ENCODE measurements around the gene ADAR. TPM values are rescaled to one million over a fixed set of nuclear protein-coding genes. Genes with fewer than 3 reads are reported as not detected.
A peak's percentile ranks its signal among the peaks of the same experiment; 100 is the strongest.

The ADAR gene
- total RNA-seq, 4 donors from 2014 or later = 81.5 to 140 (median 110) TPM

DNA sequence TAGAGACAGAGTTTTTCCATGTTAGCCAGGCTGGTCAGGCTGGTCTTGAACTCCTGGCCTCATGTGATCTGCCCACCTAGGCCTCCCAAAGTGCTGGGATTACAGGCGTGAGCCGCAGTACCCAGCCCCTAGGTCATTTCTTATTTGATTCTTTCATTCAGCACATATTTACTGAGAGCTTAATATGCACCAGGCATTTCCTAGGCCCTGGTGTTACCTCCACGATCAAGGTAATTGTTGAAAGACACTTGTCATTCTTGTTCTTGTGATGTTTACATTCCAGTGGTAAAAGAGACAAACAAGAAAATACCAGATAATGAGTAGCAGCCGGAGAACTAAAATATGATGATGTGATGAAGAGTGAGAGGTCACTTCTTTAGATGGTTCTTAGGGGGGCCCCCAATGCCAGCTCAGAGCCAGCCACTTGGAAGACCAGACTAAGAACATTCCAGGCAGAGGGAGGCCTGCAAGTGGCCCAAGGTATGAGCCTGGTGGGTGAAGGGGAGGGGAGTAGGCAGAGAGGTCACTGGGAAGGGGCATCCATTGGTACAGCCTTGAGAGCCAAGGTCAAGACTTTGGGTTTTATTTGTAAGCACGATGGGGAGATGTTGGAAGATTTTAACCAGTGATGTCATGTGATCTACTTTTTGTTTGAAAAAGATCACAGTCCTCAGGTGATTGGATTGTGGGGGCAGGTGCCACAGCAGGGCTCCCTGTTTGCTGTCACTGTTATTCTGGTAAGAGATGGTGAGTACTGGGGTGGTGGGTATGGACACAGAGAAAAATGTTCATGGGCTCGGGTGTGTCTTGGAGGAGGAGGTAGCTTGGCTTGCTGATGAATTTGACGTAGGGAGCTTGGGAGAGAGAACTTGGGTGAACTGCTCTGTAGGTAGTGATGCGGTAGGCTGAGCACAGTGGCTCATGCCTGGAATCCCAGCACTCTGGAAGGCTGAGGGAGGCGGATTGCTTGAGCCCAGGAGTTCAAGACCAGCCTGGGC lies 68.2 kb downstream of the ADAR start:
- H3K4me3 ChIP-seq = no peak overlapping the region
- no peaks in the 10 kb centered on the region for H3K9me3 ChIP-seq
- no peaks in the 10 kb centered on the region for H3K4me1 ChIP-seq
- DNase-seq = no peak
- no peak overlapping the region for H3K27ac ChIP-seq
- intact Hi-C loops (cut with DNase I; ENCODE audit: low total_unique reads) (no loop called here), in situ Hi-C loops (cut with MboI; ENCODE audit: low pct_ligation_motif_present in 1 of 4, low pct_unique_long_range_greater_than_20kb in 1 of 4, low sequenced_read_pairs in 3 of 4) (loop anchor here in 1 of 4 donors (10.0 kb wide), 1 partner anchor 55 kb away; no protein-coding TSS in a partner anchor)
- H3K27me3 ChIP-seq = no peaks in the 10 kb centered on the region
- H3K36me3 ChIP-seq = no peaks in the 10 kb centered on the region
- WGBS, 2 donors (ENCODE audit: low coverage in 1 of 2) = 76% methylated on average over 9 of the region's 9 CpGs; no CpG with 5 or more reads in 1 of the 2 donors
- TF ChIP-seq EP300 (IDR thresholded peaks at IDR 0.05; ENCODE audit: low read depth) (no peak), POLR2AphosphoS5 (IDR thresholded peaks at IDR 0.05) (no peak), POLR2A (IDR thresholded peaks at IDR 0.05) (no peak)
- TF ChIP-seq, protein P1, sequence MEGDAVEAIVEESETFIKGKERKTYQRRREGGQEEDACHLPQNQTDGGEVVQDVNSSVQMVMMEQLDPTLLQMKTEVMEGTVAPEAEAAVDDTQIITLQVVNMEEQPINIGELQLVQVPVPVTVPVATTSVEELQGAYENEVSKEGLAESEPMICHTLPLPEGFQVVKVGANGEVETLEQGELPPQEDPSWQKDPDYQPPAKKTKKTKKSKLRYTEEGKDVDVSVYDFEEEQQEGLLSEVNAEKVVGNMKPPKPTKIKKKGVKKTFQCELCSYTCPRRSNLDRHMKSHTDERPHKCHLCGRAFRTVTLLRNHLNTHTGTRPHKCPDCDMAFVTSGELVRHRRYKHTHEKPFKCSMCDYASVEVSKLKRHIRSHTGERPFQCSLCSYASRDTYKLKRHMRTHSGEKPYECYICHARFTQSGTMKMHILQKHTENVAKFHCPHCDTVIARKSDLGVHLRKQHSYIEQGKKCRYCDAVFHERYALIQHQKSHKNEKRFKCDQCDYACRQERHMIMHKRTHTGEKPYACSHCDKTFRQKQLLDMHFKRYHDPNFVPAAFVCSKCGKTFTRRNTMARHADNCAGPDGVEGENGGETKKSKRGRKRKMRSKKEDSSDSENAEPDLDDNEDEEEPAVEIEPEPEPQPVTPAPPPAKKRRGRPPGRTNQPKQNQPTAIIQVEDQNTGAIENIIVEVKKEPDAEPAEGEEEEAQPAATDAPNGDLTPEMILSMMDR (IDR thresholded peaks at IDR 0.05) = no peak

DNA sequence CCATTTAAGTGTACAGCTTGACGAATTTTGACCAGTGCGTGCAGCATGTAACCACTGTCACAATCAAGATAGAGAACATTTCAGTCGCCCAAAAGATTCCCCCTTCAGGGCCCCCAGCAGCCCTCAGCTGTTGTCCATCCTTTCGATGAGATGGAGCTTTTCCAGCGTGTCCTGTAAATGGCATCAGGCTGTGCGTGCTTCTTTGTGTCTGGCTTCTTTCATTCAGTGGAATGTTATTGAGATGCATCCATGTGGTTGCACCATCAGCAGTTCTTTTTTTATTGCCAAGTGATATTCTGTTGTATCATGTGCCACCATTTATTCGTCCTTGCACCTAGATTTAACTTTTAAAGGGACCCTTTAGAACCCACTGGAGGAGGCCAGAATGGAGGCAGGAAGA lies 71.4 kb downstream of the ADAR start:
- Histone ChIP-seq H3K4me3 (no peak overlapping the region), H3K36me3 (no peaks in the 10 kb centered on the region), H3K27me3 (no peaks in the 10 kb centered on the region), H3K4me1 (no peaks in the 10 kb centered on the region), H3K9me3 (no peaks in the 10 kb centered on the region), H3K27ac (no peak overlapping the region)
- intact Hi-C loops (cut with DNase I; ENCODE audit: low total_unique reads) (no loop called here), in situ Hi-C loops (cut with MboI; ENCODE audit: low pct_ligation_motif_present in 1 of 4, low pct_unique_long_range_greater_than_20kb in 1 of 4, low sequenced_read_pairs in 3 of 4) (no loop called here)
- no peak for TF ChIP-seq EP300 (IDR thresholded peaks at IDR 0.05; ENCODE audit: low read depth)
- TF ChIP-seq POLR2AphosphoS5 (IDR thresholded peaks at IDR 0.05) = peak in 1 of 3 donors; percentile 13
- WGBS, 2 donors (ENCODE audit: low coverage in 1 of 2) = 60 to 78% methylated on average over 1 to 7 of the region's 7 CpGs
- DNase-seq = no peak

DNA sequence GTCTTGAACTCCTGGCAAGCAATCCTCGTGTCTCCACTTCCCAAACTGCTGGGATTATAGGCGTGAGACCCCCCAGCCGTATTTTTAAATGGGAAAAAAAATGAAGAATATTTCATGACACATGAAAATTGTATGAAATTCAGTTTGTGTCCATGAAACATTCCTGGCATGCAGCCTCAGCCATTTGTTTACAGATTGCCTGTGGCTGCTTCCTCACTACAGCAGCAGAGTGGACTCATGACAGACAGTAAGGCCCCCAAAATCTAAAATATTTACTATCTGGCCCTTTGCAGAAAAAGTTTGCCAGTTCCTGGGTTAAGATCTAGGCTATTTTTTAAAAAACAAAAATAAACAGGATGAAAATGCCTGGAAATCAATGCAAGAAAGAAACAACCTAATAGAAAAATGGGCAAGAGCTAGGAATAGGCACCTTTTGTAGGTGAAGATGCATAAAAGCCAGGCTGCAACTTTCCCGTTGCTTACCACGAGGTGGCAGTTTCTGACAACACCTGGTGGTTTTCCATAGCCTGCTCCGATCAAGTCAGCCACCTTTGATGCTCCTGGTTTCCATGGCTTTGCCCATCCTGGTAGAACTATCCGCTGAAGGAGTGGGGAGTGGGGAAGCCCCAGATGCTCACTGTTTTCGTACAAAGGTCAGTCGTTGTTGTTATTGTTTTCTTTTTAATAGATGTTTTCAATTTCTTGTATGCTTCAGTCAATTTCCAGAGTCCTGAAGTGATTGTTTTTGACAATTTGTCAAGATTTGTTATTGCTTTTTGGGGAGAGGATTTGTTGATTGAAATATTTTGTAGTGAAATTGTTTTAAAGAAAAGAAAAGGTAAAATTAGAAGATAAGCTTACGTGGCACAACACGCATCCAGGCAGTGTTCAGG lies 73.8 kb downstream of the ADAR start:
- Histone ChIP-seq H3K9me3 (no peaks in the 10 kb centered on the region), H3K4me3 (no peak overlapping the region), H3K27ac (no peak overlapping the region), H3K36me3 (no peaks in the 10 kb centered on the region), H3K27me3 (no peaks in the 10 kb centered on the region), H3K4me1 (no peaks in the 10 kb centered on the region)
- intact Hi-C loops (cut with DNase I; ENCODE audit: low total_unique reads) = no loop called here
- 46 to 59% methylated on average over 8 to 11 of the region's 11 CpGs for WGBS, 2 donors (ENCODE audit: low coverage in 1 of 2)
- no peak for TF ChIP-seq EP300 (IDR thresholded peaks at IDR 0.05; ENCODE audit: low read depth)
- TF ChIP-seq, protein P1 (IDR thresholded peaks at IDR 0.05) = peak; percentile 36 to 50 (median 38)
- in situ Hi-C loops (cut with MboI; ENCODE audit: low pct_ligation_motif_present in 1 of 4, low pct_unique_long_range_greater_than_20kb in 1 of 4, low sequenced_read_pairs in 3 of 4) = no loop called here
- peak; percentile 54 for DNase-seq

Other genes starting within 250 kb of the ADAR start
- gene IL6R, start 202.8 kb downstream of the ADAR start, total RNA-seq = 100 to 1,000 TPM in 1 of 4 donors, 10 to 100 TPM in 3; 10.7 to 107 (median 77.3) TPM
- 1 to 10 TPM in 1 of 4 donors, under 1 TPM in 1, not detected in 2; 0.96 to 3.3 TPM for gene TDRD10, start 106.0 kb downstream of the ADAR start, total RNA-seq
- gene SHE, start 105.8 kb downstream of the ADAR start, total RNA-seq = 10 to 100 TPM in 1 of 4 donors, 1 to 10 TPM in 3; 5.2 to 15.0 (median 6.7) TPM
- 10 to 100 TPM; 10.1 to 33.9 (median 26.6) TPM for gene UBE2Q1, start 49.5 kb downstream of the ADAR start, total RNA-seq
- gene CHRNB2, start 40.4 kb downstream of the ADAR start, total RNA-seq = under 1 TPM in 2 of 4 donors, not detected in 2; 0.32 to 0.82 TPM